DOHH2 (cell line): Measurements from ENCODE around the gene UBASH3A.

ENCODE experiments used
- H3F3A ChIP-seq: fragments of 200-600 bp; sonication (generic), shearing (Covaris generic); 2 replicates; pipeline ENCODE4 v1.6.0; 2016; ENCODE audit warnings: antibody characterized with exemption, mild to moderate bottlenecking; ENCODE audit not compliant: control insufficient read depth, insufficient read depth
- H3K27ac ChIP-seq: fragments of 200-600 bp; sonication (generic); 2 replicates; pipeline ENCODE4 v1.5.1; 2014; ENCODE audit warnings: low read depth, mild to moderate bottlenecking, low read length, moderate library complexity
- H3K27me3 ChIP-seq: fragments of 200-600 bp; sonication (generic); 2 replicates; pipeline ENCODE4 v1.6.1; 2014; ENCODE audit warnings: mild to moderate bottlenecking, low read length, mixed read lengths; ENCODE audit not compliant: control insufficient read depth
- H3K36me3 ChIP-seq: fragments of 200-600 bp; sonication (generic); 2 replicates; pipeline ENCODE4 v1.6.1; 2014; ENCODE audit warnings: mild to moderate bottlenecking, low read length, moderate library complexity, mixed read lengths; ENCODE audit not compliant: control insufficient read depth
- H3K4me1 ChIP-seq: fragments of 200-600 bp; sonication (generic); 2 replicates; pipeline ENCODE4 v1.6.1; 2014; ENCODE audit warnings: mild to moderate bottlenecking, low read length, mixed read lengths; ENCODE audit not compliant: control insufficient read depth
- H3K4me2 ChIP-seq: fragments of 200-600 bp; sonication (generic); 2 replicates; pipeline ENCODE4 v1.6.0; 2014; ENCODE audit warnings: mild to moderate bottlenecking, low read length, moderate library complexity
- H3K4me3 ChIP-seq: fragments of 200-600 bp; sonication (generic); 2 replicates; pipeline ENCODE4 v1.5.1; 2014; ENCODE audit warnings: mild to moderate bottlenecking, low read length, mixed read lengths
- H3K79me2 ChIP-seq: fragments of 200-600 bp; sonication (generic); 2 replicates; pipeline ENCODE4 v1.6.1; 2014; ENCODE audit warnings: mild to moderate bottlenecking, low read length, mixed read lengths; ENCODE audit not compliant: control insufficient read depth
- H3K9me2 ChIP-seq: fragments of 200-600 bp; sonication (generic); replicated peaks from 2 replicates; pipeline ENCODE4 v1.6.1; 2014; ENCODE audit warnings: mild to moderate bottlenecking, low read length, mixed read lengths; ENCODE audit not compliant: control insufficient read depth
- H3K9me3 ChIP-seq: fragments of 200-600 bp; sonication (generic); 2 replicates; pipeline ENCODE4 v1.6.1; 2014; ENCODE audit warnings: antibody characterized with exemption, low read length, mixed read lengths; ENCODE audit not compliant: control insufficient read depth, insufficient read depth
- H4K20me1 ChIP-seq: fragments of 200-600 bp; sonication (generic); 2 replicates; pipeline ENCODE4 v1.6.0; 2014; ENCODE audit warnings: low read depth, mild to moderate bottlenecking, antibody characterized with exemption, low read length, moderate library complexity; ENCODE audit not compliant: control insufficient read depth, insufficient read depth
- EZH2phosphoT487 ChIP-seq: fragments of 200-600 bp; sonication (generic); IDR thresholded peaks from 2 replicates; pipeline ENCODE4 v1.6.1; 2017; ENCODE audit warnings: borderline replicate concordance, mild to moderate bottlenecking, antibody characterized with exemption, low read length, moderate library complexity, mixed read lengths
- TF ChIP-seq, protein P1 (sequence below): fragments of 200-600 bp; sonication (generic); IDR thresholded peaks from one replicate; pipeline ENCODE4 v1.5.1; 2014; ENCODE audit warnings: antibody characterized with exemption, mild to moderate bottlenecking, low read depth, low read length; ENCODE audit not compliant: poor library complexity, severe bottlenecking

The UBASH3A gene

DNA sequence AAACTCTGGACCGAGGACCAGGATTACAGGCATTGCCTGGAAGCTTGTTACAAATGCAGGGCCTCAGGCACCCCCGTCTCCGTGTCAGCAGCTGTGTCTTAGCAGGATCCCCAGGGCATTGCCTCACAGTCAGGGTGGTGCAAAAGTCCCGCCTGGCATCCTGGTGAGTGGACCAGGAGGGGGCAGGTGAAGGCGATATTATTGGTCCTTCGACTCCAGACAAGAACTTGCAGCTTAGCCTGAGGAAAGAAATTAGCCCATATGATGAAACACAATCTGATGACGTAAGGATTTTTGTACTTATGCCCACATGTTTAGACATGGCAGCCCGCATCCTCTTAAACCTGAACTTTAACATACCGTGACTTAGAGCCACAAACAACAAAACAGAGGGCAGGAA is 51.5 kb downstream of the UBASH3A start:
- H3K36me3 ChIP-seq, result no peaks in the 10 kb centered on the region
- no peaks in the 10 kb centered on the region for H4K20me1 ChIP-seq
- H3K27me3 ChIP-seq, result no peaks in the 10 kb centered on the region
- H3K79me2 ChIP-seq, result no peaks in the 10 kb centered on the region
- H3K4me1 ChIP-seq, result peaks cover 40% of the 10 kb centered on the region
- no peak overlapping the region for H3K27ac ChIP-seq
- H3F3A ChIP-seq, result 0 out of 2 replicates have a peak, but pooled peaks cover 9% of the 10 kb centered on the region
- no peaks in the 10 kb centered on the region for H3K9me3 ChIP-seq
- no peak overlapping the region for H3K4me2 ChIP-seq
- TF ChIP-seq, protein P1, sequence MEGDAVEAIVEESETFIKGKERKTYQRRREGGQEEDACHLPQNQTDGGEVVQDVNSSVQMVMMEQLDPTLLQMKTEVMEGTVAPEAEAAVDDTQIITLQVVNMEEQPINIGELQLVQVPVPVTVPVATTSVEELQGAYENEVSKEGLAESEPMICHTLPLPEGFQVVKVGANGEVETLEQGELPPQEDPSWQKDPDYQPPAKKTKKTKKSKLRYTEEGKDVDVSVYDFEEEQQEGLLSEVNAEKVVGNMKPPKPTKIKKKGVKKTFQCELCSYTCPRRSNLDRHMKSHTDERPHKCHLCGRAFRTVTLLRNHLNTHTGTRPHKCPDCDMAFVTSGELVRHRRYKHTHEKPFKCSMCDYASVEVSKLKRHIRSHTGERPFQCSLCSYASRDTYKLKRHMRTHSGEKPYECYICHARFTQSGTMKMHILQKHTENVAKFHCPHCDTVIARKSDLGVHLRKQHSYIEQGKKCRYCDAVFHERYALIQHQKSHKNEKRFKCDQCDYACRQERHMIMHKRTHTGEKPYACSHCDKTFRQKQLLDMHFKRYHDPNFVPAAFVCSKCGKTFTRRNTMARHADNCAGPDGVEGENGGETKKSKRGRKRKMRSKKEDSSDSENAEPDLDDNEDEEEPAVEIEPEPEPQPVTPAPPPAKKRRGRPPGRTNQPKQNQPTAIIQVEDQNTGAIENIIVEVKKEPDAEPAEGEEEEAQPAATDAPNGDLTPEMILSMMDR, result no peak
- TF ChIP-seq EZH2phosphoT487, result no peak
- H3K9me2 ChIP-seq, result no peaks in the 10 kb centered on the region
- H3K4me3 ChIP-seq, result no peak overlapping the region

DNA sequence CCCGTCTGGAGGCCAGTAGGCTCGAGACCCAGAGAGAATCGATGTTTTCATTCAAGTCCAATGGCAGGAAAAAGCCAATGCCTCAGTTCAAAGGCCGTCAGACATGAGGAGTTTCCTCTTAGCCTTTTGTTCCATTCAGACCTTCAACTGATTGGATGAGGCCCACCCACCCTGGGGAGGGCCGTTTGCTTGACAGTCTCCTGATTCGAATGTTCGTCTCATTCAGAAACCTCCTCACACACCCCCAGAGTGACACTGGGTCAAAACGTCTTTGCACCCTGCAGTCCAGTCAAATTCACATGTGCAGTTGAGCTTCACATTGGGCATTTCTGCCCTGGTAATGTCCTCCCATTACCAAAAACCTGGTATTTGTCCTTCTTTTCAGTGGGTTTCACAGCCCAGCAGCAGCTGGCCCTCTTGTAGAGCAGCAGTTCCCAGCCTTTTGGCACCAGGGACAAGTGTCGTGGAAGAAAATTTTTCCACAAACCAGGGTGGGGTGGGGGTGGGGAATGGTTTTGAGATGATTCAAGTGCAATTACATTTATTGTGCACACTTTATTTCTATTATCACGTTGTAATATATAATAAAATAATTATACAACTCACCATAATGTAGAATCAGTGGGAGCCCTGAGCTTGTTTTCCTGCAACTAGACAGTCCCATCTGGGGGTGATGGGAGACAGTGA is 52.2 kb downstream of the UBASH3A start:
- TF ChIP-seq, protein P1, result no peak
- TF ChIP-seq EZH2phosphoT487, result no peak
- Histone ChIP-seq H3K9me2 (no peaks in the 10 kb centered on the region), H3K4me3 (no peak overlapping the region)

DNA sequence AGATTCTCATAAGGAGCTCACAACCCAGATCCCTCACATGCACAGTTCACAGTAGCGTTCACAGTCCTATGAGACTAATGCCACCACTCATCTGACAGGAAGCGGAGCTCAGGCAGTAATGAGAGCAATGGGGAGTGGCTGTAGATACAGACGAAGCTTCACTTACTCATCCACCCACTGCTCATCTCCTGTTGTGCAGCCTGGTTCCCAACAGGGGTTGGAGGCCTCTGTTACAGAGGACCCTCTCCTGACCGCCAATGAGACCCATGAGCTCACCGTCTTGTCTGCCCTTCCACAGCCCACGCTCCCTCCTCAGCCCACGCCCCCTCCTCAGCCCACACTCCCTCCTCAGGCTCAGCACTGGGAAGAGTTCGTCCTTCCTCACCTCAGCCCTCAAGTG is 52.8 kb downstream of the UBASH3A start:
- H3K79me2 ChIP-seq, result no peaks in the 10 kb centered on the region
- H3F3A ChIP-seq, result peaks cover 15% of the 10 kb centered on the region
- H3K27me3 ChIP-seq, result no peaks in the 10 kb centered on the region
- TF ChIP-seq, protein P1, result no peak
- no peak for TF ChIP-seq EZH2phosphoT487
- peaks cover 49% of the 10 kb centered on the region for H3K4me1 ChIP-seq
- H3K4me2 ChIP-seq, result no peak overlapping the region
- H3K27ac ChIP-seq, result no peak overlapping the region
- H3K9me2 ChIP-seq, result no peaks in the 10 kb centered on the region
- H3K36me3 ChIP-seq, result no peaks in the 10 kb centered on the region
- H3K4me3 ChIP-seq, result no peak overlapping the region
- no peaks in the 10 kb centered on the region for H4K20me1 ChIP-seq
- H3K9me3 ChIP-seq, result no peaks in the 10 kb centered on the region

More for the DNA sequence above, 52.2 kb downstream of the UBASH3A start:
- Histone ChIP-seq H3F3A (peaks cover 10% of the 10 kb centered on the region; the same call in 1 of the 2 replicates), H3K27ac (no peak overlapping the region), H3K9me3 (no peaks in the 10 kb centered on the region), H3K36me3 (no peaks in the 10 kb centered on the region), H3K27me3 (no peaks in the 10 kb centered on the region), H3K4me1 (peaks cover 43% of the 10 kb centered on the region), H4K20me1 (no peaks in the 10 kb centered on the region), H3K4me2 (no peak overlapping the region), H3K79me2 (no peaks in the 10 kb centered on the region)
